ENCODE measurements around the gene TMCC1. TPM values are rescaled to one million over a fixed set of nuclear protein-coding genes. Genes with fewer than 3 reads are reported as not detected.

The TMCC1 gene
- total and polyA plus RNA-seq, 2 donors (not counting 3 experiments of a cell fraction or from before 2014, with no cell fraction given) = 17.4 to 38.4 TPM

- TF ChIP-seq, protein P1, sequence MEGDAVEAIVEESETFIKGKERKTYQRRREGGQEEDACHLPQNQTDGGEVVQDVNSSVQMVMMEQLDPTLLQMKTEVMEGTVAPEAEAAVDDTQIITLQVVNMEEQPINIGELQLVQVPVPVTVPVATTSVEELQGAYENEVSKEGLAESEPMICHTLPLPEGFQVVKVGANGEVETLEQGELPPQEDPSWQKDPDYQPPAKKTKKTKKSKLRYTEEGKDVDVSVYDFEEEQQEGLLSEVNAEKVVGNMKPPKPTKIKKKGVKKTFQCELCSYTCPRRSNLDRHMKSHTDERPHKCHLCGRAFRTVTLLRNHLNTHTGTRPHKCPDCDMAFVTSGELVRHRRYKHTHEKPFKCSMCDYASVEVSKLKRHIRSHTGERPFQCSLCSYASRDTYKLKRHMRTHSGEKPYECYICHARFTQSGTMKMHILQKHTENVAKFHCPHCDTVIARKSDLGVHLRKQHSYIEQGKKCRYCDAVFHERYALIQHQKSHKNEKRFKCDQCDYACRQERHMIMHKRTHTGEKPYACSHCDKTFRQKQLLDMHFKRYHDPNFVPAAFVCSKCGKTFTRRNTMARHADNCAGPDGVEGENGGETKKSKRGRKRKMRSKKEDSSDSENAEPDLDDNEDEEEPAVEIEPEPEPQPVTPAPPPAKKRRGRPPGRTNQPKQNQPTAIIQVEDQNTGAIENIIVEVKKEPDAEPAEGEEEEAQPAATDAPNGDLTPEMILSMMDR (IDR thresholded peaks at IDR 0.05; ENCODE audit: extremely low read depth in 1 of 2, insufficient read depth in 1 of 2, low read depth in 1 of 2, low read length in 2 of 2) = no peak
- TF ChIP-seq MYC (IDR thresholded peaks at IDR 0.05; ENCODE audit: low read depth, low read length) (no peak), JUN (IDR thresholded peaks at IDR 0.05; ENCODE audit: borderline replicate concordance, insufficient read depth, insufficient read length, low read depth) (no peak), EZH2 (IDR thresholded peaks at IDR 0.05; ENCODE audit: borderline replicate concordance, low read depth, low read length, severe bottlenecking) (no peak), FOS (IDR thresholded peaks at IDR 0.05; ENCODE audit: borderline replicate concordance, insufficient read depth, low read length) (no peak), POLR2A (IDR thresholded peaks at IDR 0.05; ENCODE audit: low read depth, low read length) (no peak), GATA2 (IDR thresholded peaks at IDR 0.05; ENCODE audit: insufficient read depth, insufficient read length, low read depth, low read length) (no peak), POLR2AphosphoS5 (IDR thresholded peaks at IDR 0.05; ENCODE audit: insufficient read depth, low read depth, low read length) (no peak), MAX (IDR thresholded peaks at IDR 0.05; ENCODE audit: insufficient read depth, insufficient read length) (no peak)
- BruUV-seq (replicated peaks) = no TSS peak
- peaks cover 0 to 3% of the 10 kb centered on the region in 2 experiments for H3K36me3 ChIP-seq (ENCODE audit: control insufficient read depth in 2 of 2, extremely low read depth in 1 of 2, insufficient read depth in 2 of 2, low read length in 2 of 2)
- H3K79me2 ChIP-seq (ENCODE audit: control insufficient read depth, insufficient read depth, low read length) = no peaks in the 10 kb centered on the region
- DNase-seq (ENCODE audit: low read depth, low spot score) (no peak), FAIRE-seq (no peak)
- dilution Hi-C loops (cut with MboI; ENCODE audit: extremely low pct_ligation_motif_present, low sequenced_read_pairs) (loop anchor here (25.0 kb wide), 1 partner anchor 165 kb away; no protein-coding TSS in a partner anchor), intact Hi-C loops (cut with micrococcal nuclease) (no loop called here)
- no peak overlapping the region for H2AFZ ChIP-seq (ENCODE audit: low read depth, low read length)
- CTCF ChIA-PET = interaction anchor here (1.0 to 1.4 kb wide), 3 partner anchors 23 to 182 kb away, joined by 3 to 6 read pairs (median 3); no protein-coding TSS in a partner anchor
- H4K20me1 ChIP-seq (replicated peaks; ENCODE audit: control insufficient read depth, extremely low read depth, insufficient read depth, low read length) = no peaks in the 10 kb centered on the region
- no peak overlapping the region for H3K9ac ChIP-seq (replicated peaks; ENCODE audit: extremely low read depth, insufficient read depth, low read length)
- no peaks in the 10 kb centered on the region for H3K9me1 ChIP-seq (replicated peaks; ENCODE audit: control insufficient read depth, extremely low read depth, insufficient read depth, low read length)
- H3K4me3 ChIP-seq (replicated peaks in 1 of 3; ENCODE audit: insufficient read depth in 1 of 3, low read depth in 1 of 3, low read length in 3 of 3) = no peak overlapping the region
- no peaks in the 10 kb centered on the region for H3K4me1 ChIP-seq (ENCODE audit: control insufficient read depth, extremely low read depth, insufficient read depth, low read length)
- no peaks in the 10 kb centered on the region for H3K9me3 ChIP-seq (replicated peaks; ENCODE audit: control insufficient read depth, insufficient read depth, low read length)
- H3K27ac ChIP-seq (ENCODE audit: insufficient read depth, low read depth, low read length) = no peak overlapping the region
- H3K27me3 ChIP-seq (ENCODE audit: control insufficient read depth in 2 of 2, insufficient read depth in 2 of 2, low read length in 2 of 2) = no peaks in the 10 kb centered on the region
- H3K4me2 ChIP-seq (ENCODE audit: insufficient read depth, low read length) = no peak overlapping the region
- POLR2A ChIA-PET = no interaction called here
Observed at GRCh38 chr3:129672412-129672811, 221.1 kb downstream of the TMCC1 start.
